ENCODE data around the gene RAB37. TPM values are rescaled to one million over a fixed set of nuclear protein-coding genes. Genes with fewer than 3 reads are reported as not detected.
A peak's percentile ranks its signal among the peaks of the same experiment; 100 is the strongest.

The RAB37 gene
- total RNA-seq, 1 donor: 0.36 TPM

GRCh38 chr17:74729866-74730265 is 7.2 kb upstream of the RAB37 start:
- no peaks in the 10 kb centered on the region for H4K20me1 ChIP-seq (ENCODE audit: insufficient read depth, low read length)
- H2AFZ ChIP-seq (ENCODE audit: low read length): no peak overlapping the region
- H3K9me3 ChIP-seq (ENCODE audit: low read depth, low read length): no peaks in the 10 kb centered on the region
- TF ChIP-seq CTCF (IDR thresholded peaks at IDR 0.05; ENCODE audit: extremely low read depth, low read depth, low read length): no peak
- no peak for DNase-seq (ENCODE audit: insufficient read length, low spot score, missing footprints)
- no peaks in the 10 kb centered on the region for H3K4me1 ChIP-seq (ENCODE audit: insufficient read depth, low read length)
- H3K36me3 ChIP-seq (ENCODE audit: insufficient read depth, low read length): no peaks in the 10 kb centered on the region
- no peak overlapping the region for H3K4me2 ChIP-seq (ENCODE audit: insufficient read depth, low read length)
- H3K27me3 ChIP-seq (ENCODE audit: insufficient read depth, low read length): peaks cover 12% of the 10 kb centered on the region
- no peaks in the 10 kb centered on the region for H3K79me2 ChIP-seq (ENCODE audit: insufficient read depth, low read length)
- no peak overlapping the region for H3K4me3 ChIP-seq (ENCODE audit: insufficient read depth, low read length)
- no peak overlapping the region for H3K27ac ChIP-seq (ENCODE audit: low read depth, low read length)

- Histone ChIP-seq H3K4me3 (ENCODE audit: insufficient read depth, low read length) (no peak overlapping the region), H3K79me2 (ENCODE audit: insufficient read depth, low read length) (no peaks in the 10 kb centered on the region), H3K27me3 (ENCODE audit: insufficient read depth, low read length) (peaks cover 19% of the 10 kb centered on the region), H3K4me1 (ENCODE audit: insufficient read depth, low read length) (no peaks in the 10 kb centered on the region), H3K4me2 (ENCODE audit: insufficient read depth, low read length) (no peak overlapping the region), H3K27ac (ENCODE audit: low read depth, low read length) (no peak overlapping the region), H4K20me1 (ENCODE audit: insufficient read depth, low read length) (no peaks in the 10 kb centered on the region), H2AFZ (ENCODE audit: low read length) (no peak overlapping the region), H3K36me3 (ENCODE audit: insufficient read depth, low read length) (no peaks in the 10 kb centered on the region), H3K9me3 (ENCODE audit: low read depth, low read length) (no peaks in the 10 kb centered on the region)
- no peak for TF ChIP-seq CTCF (IDR thresholded peaks at IDR 0.05; ENCODE audit: extremely low read depth, low read depth, low read length)
- peak; percentile 75 for DNase-seq (ENCODE audit: insufficient read length, low spot score, missing footprints)
Observed at GRCh38 chr17:74730491-74731346, 6.3 kb upstream of the RAB37 start.

GRCh38 chr17:74731347-74731605 is 5.8 kb upstream of the RAB37 start:
- Histone ChIP-seq H3K4me3 (ENCODE audit: insufficient read depth, low read length) (no peak overlapping the region), H3K36me3 (ENCODE audit: insufficient read depth, low read length) (no peaks in the 10 kb centered on the region), H3K4me2 (ENCODE audit: insufficient read depth, low read length) (no peak overlapping the region), H3K4me1 (ENCODE audit: insufficient read depth, low read length) (no peaks in the 10 kb centered on the region), H3K79me2 (ENCODE audit: insufficient read depth, low read length) (no peaks in the 10 kb centered on the region), H2AFZ (ENCODE audit: low read length) (no peak overlapping the region), H3K27ac (ENCODE audit: low read depth, low read length) (no peak overlapping the region), H3K27me3 (ENCODE audit: insufficient read depth, low read length) (peaks cover 25% of the 10 kb centered on the region), H4K20me1 (ENCODE audit: insufficient read depth, low read length) (no peaks in the 10 kb centered on the region), H3K9me3 (ENCODE audit: low read depth, low read length) (no peaks in the 10 kb centered on the region)
- peak; percentile 19 for DNase-seq (ENCODE audit: insufficient read length, low spot score, missing footprints)
- no peak for TF ChIP-seq CTCF (IDR thresholded peaks at IDR 0.05; ENCODE audit: extremely low read depth, low read depth, low read length)

GRCh38 chr17:74732042-74732867 is 4.8 kb upstream of the RAB37 start:
- peak; percentile 60 for DNase-seq (ENCODE audit: insufficient read length, low spot score, missing footprints)
- no peaks in the 10 kb centered on the region for H3K4me1 ChIP-seq (ENCODE audit: insufficient read depth, low read length)
- peaks cover 34% of the 10 kb centered on the region for H3K27me3 ChIP-seq (ENCODE audit: insufficient read depth, low read length)
- no peak overlapping the region for H3K4me3 ChIP-seq (ENCODE audit: insufficient read depth, low read length)
- H3K79me2 ChIP-seq (ENCODE audit: insufficient read depth, low read length): no peaks in the 10 kb centered on the region
- no peak overlapping the region for H3K4me2 ChIP-seq (ENCODE audit: insufficient read depth, low read length)
- TF ChIP-seq CTCF (IDR thresholded peaks at IDR 0.05; ENCODE audit: extremely low read depth, low read depth, low read length): no peak
- no peaks in the 10 kb centered on the region for H3K9me3 ChIP-seq (ENCODE audit: low read depth, low read length)
- no peaks in the 10 kb centered on the region for H4K20me1 ChIP-seq (ENCODE audit: insufficient read depth, low read length)
- H3K27ac ChIP-seq (ENCODE audit: low read depth, low read length): no peak overlapping the region
- no peaks in the 10 kb centered on the region for H3K36me3 ChIP-seq (ENCODE audit: insufficient read depth, low read length)
- no peak overlapping the region for H2AFZ ChIP-seq (ENCODE audit: low read length)

Data from osteoblast (primary cell).